ENCODE results near the gene MAPKBP1.

The MAPKBP1 gene

DNA sequence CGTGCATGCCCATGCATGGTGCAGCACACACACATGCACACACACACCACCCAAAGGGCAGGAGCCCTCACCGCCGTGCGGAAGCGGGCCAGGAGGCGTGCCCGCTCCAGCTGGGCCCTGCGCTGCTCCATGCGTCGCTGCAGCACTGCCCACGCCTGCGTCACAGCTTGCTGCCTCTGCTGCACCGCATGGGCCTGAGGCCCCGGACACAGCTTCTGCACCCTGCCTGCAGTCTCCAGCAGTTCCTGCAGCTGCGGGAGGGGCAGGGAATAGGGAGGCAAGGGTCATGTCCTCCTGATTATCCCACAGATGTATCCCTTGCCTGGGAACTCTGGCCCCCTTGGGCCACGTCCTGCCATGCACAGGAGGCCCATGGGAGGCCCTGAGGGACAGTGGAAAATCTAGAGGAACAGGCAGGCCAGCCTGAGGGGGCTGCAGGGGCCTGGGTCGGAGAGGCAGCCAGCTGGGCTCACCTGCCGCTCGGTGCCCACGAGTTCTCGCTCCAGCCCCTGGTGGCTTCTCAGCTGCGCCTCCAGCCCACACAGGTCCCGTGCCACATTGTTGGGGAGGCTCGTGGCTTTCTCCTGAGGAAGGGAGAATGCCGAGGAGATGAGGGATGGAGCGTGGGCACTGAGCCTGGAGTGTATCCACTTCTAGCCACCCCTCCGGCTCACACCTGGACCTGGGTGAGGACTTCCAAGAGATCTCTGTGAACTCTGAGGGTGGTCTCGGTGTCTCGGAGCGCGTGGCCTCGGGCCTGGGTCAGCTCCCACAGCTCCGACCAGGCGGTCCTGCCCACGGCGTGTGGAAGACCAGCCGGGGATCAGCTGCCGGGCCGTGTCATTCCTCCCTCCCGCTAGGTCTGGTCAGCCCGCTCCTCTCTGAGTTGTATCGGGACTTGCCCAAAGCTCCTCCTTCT lies 95.7 kb downstream of the MAPKBP1 start:
- FAIRE-seq: no peak

DNA sequence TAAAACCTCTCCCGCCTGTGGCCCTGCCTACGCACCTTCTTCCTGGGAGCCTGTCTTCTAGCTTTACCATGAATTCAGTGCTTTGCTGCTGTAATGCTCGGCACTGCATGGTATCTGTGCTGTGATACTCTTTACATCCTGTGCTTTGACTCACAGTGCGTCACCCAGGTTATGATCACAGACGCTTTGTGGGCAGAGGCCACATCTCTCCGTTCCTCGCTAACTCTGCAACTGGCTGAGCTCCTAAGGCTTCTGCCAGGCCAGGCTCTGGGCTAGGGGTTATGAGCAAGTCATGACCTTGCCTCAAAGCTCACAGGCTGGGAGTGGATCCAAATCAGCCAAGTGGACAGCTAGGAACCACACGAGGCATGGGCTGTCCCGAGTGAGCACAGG lies 96.4 kb downstream of the MAPKBP1 start:
- FAIRE-seq: no peak

DNA sequence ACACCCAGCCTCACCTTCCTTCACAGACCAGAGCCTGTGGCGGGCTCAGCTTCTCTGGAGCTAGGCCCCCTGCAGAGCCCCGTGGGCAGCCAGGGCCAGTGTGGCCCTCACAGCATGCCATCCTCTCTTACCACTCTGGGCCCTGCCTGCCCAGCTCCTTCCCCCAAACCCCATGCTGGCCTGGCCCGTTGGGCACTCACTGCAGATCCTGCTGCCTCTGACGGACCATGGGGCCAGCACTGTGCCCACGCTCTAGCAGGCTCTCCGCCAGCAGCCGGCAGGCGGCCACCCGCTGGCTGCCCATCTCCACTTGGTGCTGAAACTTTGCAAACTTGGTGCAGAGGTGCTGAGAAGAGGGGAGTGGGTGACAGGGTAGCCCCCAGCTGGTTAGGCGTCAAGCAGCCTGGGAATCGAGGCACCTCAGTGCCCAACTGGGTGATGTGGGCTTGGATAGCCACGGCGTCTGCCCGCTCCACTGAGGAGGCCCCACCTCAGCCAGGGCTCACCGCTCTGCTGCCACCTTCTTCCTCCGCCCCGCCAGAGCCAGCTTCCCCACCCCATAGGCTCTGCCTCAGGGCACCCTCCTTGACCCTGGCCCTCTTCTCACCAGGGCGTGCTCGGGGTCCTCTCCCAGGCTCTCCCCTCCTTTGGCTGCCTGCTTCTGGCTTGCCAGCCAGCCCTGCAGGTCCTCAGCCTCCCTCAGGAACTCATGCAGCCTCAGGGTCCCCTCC lies 97.1 kb downstream of the MAPKBP1 start:
- no peak for FAIRE-seq

DNA sequence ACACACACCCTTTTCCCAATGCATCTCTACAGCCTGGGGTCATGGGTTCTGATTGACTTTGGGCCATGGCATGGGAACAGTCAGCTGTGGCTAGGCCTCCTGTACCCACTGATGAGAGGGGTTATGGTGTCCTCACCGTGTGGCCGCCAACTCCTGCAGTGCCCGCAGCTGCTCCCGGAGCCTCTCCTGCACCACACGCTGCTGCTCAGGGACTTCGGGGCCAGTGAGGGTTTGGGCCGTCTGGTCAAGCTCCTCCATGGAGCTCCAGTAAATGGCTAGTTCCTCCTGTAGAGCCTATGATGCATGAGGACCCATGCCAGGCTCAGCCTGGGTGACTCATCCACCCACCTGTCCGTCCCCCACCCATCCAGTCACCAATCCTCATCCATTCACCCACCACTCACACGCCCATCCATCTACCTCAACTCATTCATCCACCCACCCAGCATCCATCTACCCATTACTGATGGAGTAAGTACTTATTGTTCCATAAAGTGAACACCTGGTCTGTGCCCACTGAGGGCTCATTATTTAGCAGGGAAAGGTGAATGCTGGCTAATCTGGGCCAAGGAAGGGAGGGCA lies 98.0 kb downstream of the MAPKBP1 start:
- no peak for FAIRE-seq

DNA sequence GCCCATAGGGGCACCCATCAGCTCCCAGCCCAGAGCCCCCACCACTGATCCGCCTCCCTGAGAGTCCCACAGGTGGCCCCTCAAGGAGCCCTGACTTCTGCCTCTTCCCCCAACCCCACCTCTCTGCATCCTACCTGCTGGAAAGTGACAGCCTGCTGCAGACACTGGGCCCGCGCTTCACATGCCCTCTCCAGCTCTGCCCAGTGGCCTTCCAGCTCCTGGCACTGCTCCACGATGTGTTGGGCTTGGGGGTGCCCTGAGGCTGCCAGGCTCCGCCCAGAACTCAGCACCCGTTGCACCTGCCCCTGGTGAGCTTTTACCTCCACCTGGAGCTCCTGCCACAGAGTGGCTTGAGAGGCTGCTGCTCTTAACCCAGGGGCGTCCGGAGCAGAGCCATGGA lies 99.4 kb downstream of the MAPKBP1 start:
- no peak for FAIRE-seq

DNA sequence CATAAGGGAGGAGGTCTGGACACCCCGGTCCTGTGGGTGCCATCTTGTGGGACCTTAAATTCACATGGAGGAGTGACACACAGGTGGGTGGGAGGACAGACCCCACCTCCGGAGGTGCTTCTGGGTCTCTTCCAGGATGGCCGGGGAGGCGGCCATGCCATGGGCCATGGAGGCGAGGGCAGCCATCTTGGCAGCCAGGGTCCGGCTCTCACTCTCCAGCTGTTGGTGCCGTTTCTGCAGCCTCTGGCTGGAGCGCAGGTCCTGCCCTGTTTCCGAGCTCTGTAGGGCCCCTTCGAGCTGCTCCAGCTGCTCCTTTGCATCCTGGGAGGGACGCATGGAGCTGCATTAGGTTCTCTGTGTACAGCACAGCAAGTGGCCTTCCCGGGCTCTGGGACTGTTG lies 100.5 kb downstream of the MAPKBP1 start:
- no peak for FAIRE-seq

DNA sequence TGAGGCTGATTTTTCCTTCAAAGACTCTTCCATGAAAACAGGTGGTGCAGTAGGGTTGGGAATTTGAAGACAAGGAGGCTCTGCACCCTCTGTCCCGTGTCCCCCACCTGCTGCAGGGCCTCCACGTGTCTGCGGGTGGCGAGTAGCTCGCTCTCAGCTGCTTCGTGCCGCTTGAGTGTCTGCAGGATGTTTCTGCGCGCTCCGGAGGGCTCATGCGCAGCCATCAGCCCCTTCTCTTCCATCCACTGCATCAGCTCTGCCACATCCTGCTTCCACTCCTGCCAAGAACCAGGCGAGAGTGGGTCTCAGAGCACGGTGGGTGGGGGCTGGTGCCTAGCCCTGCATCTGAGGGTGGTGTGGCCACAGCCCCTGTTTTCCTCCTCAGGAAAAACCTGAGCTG lies 101.7 kb downstream of the MAPKBP1 start:
- no peak for FAIRE-seq

DNA sequence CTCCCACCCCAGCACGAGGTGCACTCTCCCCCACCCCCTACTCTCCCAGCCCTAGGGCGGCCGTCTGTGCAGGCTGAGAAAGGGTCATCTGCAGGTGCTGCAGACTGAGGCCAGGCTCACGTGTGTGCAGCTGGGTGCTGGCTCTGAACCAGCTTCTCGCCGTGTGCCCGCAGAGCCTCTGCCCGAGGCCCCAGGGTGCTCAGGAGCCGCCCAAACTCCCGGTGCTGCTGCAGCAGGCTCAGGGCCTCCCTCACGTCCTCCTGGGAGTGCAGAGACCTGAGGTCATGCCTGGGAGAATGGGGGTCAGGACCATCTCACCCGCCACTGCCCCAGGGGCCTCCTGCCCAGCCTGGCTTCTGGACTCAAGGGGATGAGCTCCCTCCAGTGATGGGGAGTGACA lies 102.4 kb downstream of the MAPKBP1 start:
- FAIRE-seq: no peak

Data from endometrium (tissue), 2 donors.